ENCODE data around the gene PF4V1. TPM values are rescaled to one million over a fixed set of nuclear protein-coding genes. Genes with fewer than 3 reads are reported as not detected.

Gene PF4V1
- total and polyA plus RNA-seq, 7 donors: not detected

DNA sequence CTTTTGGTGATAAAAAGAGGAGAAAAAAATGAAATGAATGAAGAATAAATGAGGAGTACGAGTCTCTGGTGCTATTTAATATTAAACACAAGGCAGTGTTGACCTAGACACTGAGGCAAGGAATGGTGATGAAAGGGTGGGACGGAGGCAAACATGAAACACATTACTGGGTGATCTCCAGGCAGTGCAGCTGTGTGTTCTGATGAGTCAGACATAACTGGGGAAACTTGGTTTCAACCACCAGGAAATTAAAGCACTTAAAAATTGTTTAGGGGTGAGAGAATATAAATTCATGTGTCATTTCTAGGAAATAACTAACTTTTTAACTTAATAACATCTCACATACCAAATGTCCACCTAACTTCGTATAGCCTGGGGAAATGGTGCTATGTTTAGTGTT, 36.3 kb upstream of the PF4V1 start:
- Histone ChIP-seq H3K27me3 (no peaks in the 10 kb centered on the region), H3K4me3 (no peak overlapping the region), H3K4me1 (no peaks in the 10 kb centered on the region), H3K27ac (no peak overlapping the region), H3K36me3 (no peaks in the 10 kb centered on the region), H3K9me3 (no peaks in the 10 kb centered on the region)
- TF ChIP-seq EP300 (IDR thresholded peaks at IDR 0.05): no peak
- no peak for DNase-seq
- WGBS, 2 donors: 49 to 64% methylated on average over 3 of the region's 3 CpGs
- intact Hi-C loops (cut with DNase I): no loop called here

- WGBS, 2 donors: 88 to 95% methylated on average over 1 of the region's 1 CpG
- TF ChIP-seq EP300 (IDR thresholded peaks at IDR 0.05) (no peak), POLR2A (IDR thresholded peaks at IDR 0.05) (no peak), POLR2AphosphoS5 (IDR thresholded peaks at IDR 0.05) (no peak)
- TF ChIP-seq, protein P1, sequence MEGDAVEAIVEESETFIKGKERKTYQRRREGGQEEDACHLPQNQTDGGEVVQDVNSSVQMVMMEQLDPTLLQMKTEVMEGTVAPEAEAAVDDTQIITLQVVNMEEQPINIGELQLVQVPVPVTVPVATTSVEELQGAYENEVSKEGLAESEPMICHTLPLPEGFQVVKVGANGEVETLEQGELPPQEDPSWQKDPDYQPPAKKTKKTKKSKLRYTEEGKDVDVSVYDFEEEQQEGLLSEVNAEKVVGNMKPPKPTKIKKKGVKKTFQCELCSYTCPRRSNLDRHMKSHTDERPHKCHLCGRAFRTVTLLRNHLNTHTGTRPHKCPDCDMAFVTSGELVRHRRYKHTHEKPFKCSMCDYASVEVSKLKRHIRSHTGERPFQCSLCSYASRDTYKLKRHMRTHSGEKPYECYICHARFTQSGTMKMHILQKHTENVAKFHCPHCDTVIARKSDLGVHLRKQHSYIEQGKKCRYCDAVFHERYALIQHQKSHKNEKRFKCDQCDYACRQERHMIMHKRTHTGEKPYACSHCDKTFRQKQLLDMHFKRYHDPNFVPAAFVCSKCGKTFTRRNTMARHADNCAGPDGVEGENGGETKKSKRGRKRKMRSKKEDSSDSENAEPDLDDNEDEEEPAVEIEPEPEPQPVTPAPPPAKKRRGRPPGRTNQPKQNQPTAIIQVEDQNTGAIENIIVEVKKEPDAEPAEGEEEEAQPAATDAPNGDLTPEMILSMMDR (IDR thresholded peaks at IDR 0.05): no peak
- no peak for DNase-seq
Measured at GRCh38 chr4:73817341-73817740, 35.8 kb upstream of the PF4V1 start.

DNA sequence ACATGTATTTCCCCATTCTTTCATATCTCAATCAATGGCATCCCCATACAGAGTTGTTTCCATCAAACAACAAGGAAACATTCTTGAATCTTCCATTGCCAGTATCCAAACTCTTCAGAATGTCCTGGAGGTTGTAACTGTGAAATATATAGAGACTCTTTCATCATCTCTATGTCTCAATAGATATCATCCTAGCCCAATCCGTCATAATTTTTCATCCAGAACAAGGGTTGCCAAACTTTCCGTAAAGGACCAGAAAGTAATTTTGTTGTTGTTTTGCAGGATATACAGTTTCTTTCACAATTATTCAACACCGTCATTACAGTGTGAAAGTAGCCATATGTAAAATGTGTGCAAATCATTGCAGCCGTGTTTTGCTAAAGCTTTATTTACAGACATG, 31.8 kb upstream of the PF4V1 start:
- no peaks in the 10 kb centered on the region for H3K27me3 ChIP-seq
- DNase-seq: no peak
- no peaks in the 10 kb centered on the region for H3K9me3 ChIP-seq
- TF ChIP-seq EP300 (IDR thresholded peaks at IDR 0.05) (no peak), POLR2AphosphoS5 (IDR thresholded peaks at IDR 0.05) (no peak), POLR2A (IDR thresholded peaks at IDR 0.05) (no peak)
- TF ChIP-seq, protein P1 (IDR thresholded peaks at IDR 0.05): no peak
- WGBS, 2 donors: 90 to 93% methylated on average over 4 of the region's 4 CpGs
- H3K4me1 ChIP-seq: no peaks in the 10 kb centered on the region
- no peaks in the 10 kb centered on the region for H3K36me3 ChIP-seq
- no peak overlapping the region for H3K4me3 ChIP-seq
- intact Hi-C loops (cut with DNase I): no loop called here
- H3K27ac ChIP-seq: no peak overlapping the region

More at GRCh38 chr4:73817341-73817740, 35.8 kb upstream of the PF4V1 start:
- Histone ChIP-seq H3K4me1 (no peaks in the 10 kb centered on the region), H3K27ac (no peak overlapping the region), H3K36me3 (no peaks in the 10 kb centered on the region), H3K4me3 (no peak overlapping the region), H3K27me3 (no peaks in the 10 kb centered on the region), H3K9me3 (no peaks in the 10 kb centered on the region)
- intact Hi-C loops (cut with DNase I): no loop called here

GRCh38 chr4:73822389-73822788, 30.7 kb upstream of the PF4V1 start:
- TF ChIP-seq POLR2A (IDR thresholded peaks at IDR 0.05) (no peak), POLR2AphosphoS5 (IDR thresholded peaks at IDR 0.05) (no peak), EP300 (IDR thresholded peaks at IDR 0.05) (no peak)
- TF ChIP-seq, protein P1 (IDR thresholded peaks at IDR 0.05): no peak
- Histone ChIP-seq H3K4me1 (no peaks in the 10 kb centered on the region), H3K36me3 (no peaks in the 10 kb centered on the region), H3K27ac (no peak overlapping the region), H3K4me3 (no peak overlapping the region), H3K9me3 (no peaks in the 10 kb centered on the region), H3K27me3 (no peaks in the 10 kb centered on the region)
- DNase-seq: no peak
- 87% methylated on average over 3 of the region's 3 CpGs for WGBS, 2 donors
- intact Hi-C loops (cut with DNase I): no loop called here

DNA sequence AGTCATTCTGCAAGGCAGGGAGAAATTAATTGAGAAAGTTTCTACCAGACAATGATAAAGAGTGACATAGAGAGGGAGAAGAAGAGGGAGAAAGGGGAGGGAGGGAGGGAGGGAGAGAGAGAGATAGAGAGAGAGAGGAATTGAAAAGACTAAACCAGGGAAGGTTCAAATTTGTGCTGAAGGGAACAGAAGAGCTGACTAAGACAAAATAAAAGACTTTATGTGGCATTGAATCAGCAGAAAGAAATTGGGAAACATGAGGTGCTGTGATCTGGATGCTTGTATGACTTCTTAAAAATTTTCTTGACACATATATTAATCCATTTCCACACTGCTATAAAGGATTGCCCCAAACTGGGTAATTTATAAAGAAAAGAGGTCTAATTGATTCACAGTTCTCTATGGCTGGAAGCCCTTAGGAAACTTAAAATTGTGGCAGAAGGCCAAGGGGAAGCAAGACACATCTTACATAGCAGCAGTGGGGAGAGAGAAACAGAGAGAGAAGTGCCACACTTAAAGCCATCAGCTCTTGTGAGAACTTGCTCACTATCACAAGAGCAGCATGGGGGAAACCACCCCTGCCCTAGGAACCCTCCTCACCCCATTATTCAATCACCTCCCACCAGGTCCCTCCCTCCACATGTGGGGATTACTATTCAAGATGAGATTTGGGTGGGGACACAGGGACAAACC, 30.1 kb upstream of the PF4V1 start:
- H3K4me3 ChIP-seq: no peak overlapping the region
- H3K27ac ChIP-seq: no peak overlapping the region
- no peaks in the 10 kb centered on the region for H3K9me3 ChIP-seq
- H3K4me1 ChIP-seq: no peaks in the 10 kb centered on the region
- H3K27me3 ChIP-seq: no peaks in the 10 kb centered on the region
- intact Hi-C loops (cut with DNase I): no loop called here
- TF ChIP-seq POLR2AphosphoS5 (IDR thresholded peaks at IDR 0.05) (no peak), POLR2A (IDR thresholded peaks at IDR 0.05) (no peak), EP300 (IDR thresholded peaks at IDR 0.05) (no peak)
- TF ChIP-seq, protein P1 (IDR thresholded peaks at IDR 0.05): no peak
- H3K36me3 ChIP-seq: no peaks in the 10 kb centered on the region
- DNase-seq: no peak
